A673 (cell line): ENCODE data around the gene ROR1.

ENCODE experiments used
- EZH2 ChIP-seq: fragments of 200-600 bp; sonication (generic); IDR thresholded peaks from 2 replicates; pipeline ENCODE4 v1.6.1; 2017; ENCODE audit warnings: borderline replicate concordance, low read depth, mild to moderate bottlenecking, mixed read lengths, antibody characterized with exemption, low read length; ENCODE audit not compliant: poor library complexity, severe bottlenecking
- TF ChIP-seq, protein P1 (sequence below): fragments of 300-800, 200-600 bp; sonication (generic); conservative IDR thresholded peaks from 2 replicates; pipeline ENCODE4 v1.5.1; 2017; ENCODE audit warnings: low read depth, mild to moderate bottlenecking, antibody characterized with exemption, low read length, moderate library complexity, mixed read lengths

DNA sequence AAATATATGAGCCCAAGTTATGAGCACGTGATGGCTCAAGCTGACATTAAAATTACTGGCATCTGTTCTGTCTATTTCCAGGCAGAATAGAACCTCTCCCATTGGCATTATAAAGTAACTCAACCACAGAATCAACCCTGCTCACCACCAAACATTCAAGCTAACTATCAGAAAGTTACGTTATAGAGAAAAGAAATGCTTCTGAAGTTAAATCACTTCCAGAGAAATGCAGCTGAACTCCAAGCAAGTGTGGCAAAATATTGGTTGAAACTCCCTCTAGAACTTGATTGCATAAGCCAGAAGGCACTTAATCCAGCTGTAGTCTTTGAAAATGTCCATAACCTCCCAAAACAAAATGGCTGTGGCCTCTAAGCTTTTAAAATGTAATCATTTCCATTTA, 393.4 kb downstream of the ROR1 start:
- TF ChIP-seq, protein P1, sequence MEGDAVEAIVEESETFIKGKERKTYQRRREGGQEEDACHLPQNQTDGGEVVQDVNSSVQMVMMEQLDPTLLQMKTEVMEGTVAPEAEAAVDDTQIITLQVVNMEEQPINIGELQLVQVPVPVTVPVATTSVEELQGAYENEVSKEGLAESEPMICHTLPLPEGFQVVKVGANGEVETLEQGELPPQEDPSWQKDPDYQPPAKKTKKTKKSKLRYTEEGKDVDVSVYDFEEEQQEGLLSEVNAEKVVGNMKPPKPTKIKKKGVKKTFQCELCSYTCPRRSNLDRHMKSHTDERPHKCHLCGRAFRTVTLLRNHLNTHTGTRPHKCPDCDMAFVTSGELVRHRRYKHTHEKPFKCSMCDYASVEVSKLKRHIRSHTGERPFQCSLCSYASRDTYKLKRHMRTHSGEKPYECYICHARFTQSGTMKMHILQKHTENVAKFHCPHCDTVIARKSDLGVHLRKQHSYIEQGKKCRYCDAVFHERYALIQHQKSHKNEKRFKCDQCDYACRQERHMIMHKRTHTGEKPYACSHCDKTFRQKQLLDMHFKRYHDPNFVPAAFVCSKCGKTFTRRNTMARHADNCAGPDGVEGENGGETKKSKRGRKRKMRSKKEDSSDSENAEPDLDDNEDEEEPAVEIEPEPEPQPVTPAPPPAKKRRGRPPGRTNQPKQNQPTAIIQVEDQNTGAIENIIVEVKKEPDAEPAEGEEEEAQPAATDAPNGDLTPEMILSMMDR = no peak
- no peak for TF ChIP-seq EZH2
